Activated B cell treated with CpG ODN at 0.5 μM for 24 hours (primary cell): ENCODE data around the gene STX19. TPM values are rescaled to one million over a fixed set of nuclear protein-coding genes. Genes with fewer than 3 reads are reported as not detected.

Source experiments
- ATAC-seq: fragments of 200-7000 bp; cut with Tn5 transposase; one replicate; pipeline ENCODE4 v1.10.0; 2021; ENCODE audit warnings: low read depth, mild to moderate bottlenecking, moderate library complexity
- CTCF ChIA-PET: fragments of 350-600 bp; sonication (Branson Sonifier 250); formaldehyde crosslinking; loops from one replicate; lab custom pipeline; 2021; ENCODE audit warnings: antibody characterized with exemption; lab: Charles Lee
- POLR2A ChIA-PET: fragments of 350-600 bp; sonication (Branson Sonifier 250); formaldehyde crosslinking; loops from one replicate; lab custom pipeline; 2021; ENCODE audit warnings: antibody characterized with exemption; lab: Charles Lee
- DNase-seq: peaks from one replicate; pipeline ENCODE4 v3.0.0; 2022
- H3K27ac Mint-ChIP-seq: one replicate; pipeline ENCODE4 v1.8.0; 2020; ENCODE audit warnings: mixed read lengths
- H3K27me3 Mint-ChIP-seq: one replicate; pipeline ENCODE4 v1.8.0; 2021; ENCODE audit warnings: mixed read lengths
- H3K36me3 Mint-ChIP-seq: one replicate; pipeline ENCODE4 v1.8.0; 2021; ENCODE audit warnings: low read depth, mixed read lengths
- H3K4me1 Mint-ChIP-seq: one replicate; pipeline ENCODE4 v1.8.0; 2021; ENCODE audit warnings: mixed read lengths
- H3K4me3 Mint-ChIP-seq: one replicate; pipeline ENCODE4 v1.8.0; 2020; ENCODE audit warnings: mild to moderate bottlenecking, mixed read lengths
- H3K9me3 Mint-ChIP-seq: one replicate; pipeline ENCODE4 v1.8.0; 2020; ENCODE audit warnings: mixed read lengths
- intact Hi-C: fragments of 100-400 bp; cut with micrococcal nuclease; formaldehyde crosslinking; loops from one replicate; pipeline ENCODE4 v1.15.1; 2024
- total RNA-seq: library from RNA; stranded (reverse); gene quantifications from 2 replicates; pipeline ENCODE4 v1.2.3, GENCODE V29; 2022
- TF ChIP-seq, protein P1 (sequence below): fragments of 200-600 bp; IDR thresholded peaks from one replicate; pipeline ENCODE4 v1.8.0; 2022; ENCODE audit warnings: antibody characterized with exemption, mild to moderate bottlenecking

The STX19 gene
- total RNA-seq, 1 donor from 2014 or later = not detected

GRCh38 chr3:94064243-94064860, 36.0 kb upstream of the STX19 start:
- peaks cover 49% of the 10 kb centered on the region for H3K36me3 Mint-ChIP-seq
- no peak for ATAC-seq
- ChIA-PET CTCF (no interaction called here), POLR2A (no interaction called here)
- no peaks in the 10 kb centered on the region for H3K9me3 Mint-ChIP-seq
- H3K27me3 Mint-ChIP-seq = no peaks in the 10 kb centered on the region
- peak overlapping the region; percentile 98 for H3K4me3 Mint-ChIP-seq
- intact Hi-C loops = no loop called here
- H3K4me1 Mint-ChIP-seq = peaks cover 47% of the 10 kb centered on the region
- TF ChIP-seq, protein P1, sequence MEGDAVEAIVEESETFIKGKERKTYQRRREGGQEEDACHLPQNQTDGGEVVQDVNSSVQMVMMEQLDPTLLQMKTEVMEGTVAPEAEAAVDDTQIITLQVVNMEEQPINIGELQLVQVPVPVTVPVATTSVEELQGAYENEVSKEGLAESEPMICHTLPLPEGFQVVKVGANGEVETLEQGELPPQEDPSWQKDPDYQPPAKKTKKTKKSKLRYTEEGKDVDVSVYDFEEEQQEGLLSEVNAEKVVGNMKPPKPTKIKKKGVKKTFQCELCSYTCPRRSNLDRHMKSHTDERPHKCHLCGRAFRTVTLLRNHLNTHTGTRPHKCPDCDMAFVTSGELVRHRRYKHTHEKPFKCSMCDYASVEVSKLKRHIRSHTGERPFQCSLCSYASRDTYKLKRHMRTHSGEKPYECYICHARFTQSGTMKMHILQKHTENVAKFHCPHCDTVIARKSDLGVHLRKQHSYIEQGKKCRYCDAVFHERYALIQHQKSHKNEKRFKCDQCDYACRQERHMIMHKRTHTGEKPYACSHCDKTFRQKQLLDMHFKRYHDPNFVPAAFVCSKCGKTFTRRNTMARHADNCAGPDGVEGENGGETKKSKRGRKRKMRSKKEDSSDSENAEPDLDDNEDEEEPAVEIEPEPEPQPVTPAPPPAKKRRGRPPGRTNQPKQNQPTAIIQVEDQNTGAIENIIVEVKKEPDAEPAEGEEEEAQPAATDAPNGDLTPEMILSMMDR = no peak
- DNase-seq = no peak
- H3K27ac Mint-ChIP-seq = peak overlapping the region; percentile 100

GRCh38 chr3:94063496-94064119, 35.2 kb upstream of the STX19 start:
- Mint-ChIP-seq H3K27me3 (no peaks in the 10 kb centered on the region), H3K4me3 (peak overlapping the region; percentile 98), H3K4me1 (peaks cover 42% of the 10 kb centered on the region), H3K9me3 (no peaks in the 10 kb centered on the region), H3K27ac (peak overlapping the region; percentile 100), H3K36me3 (peaks cover 44% of the 10 kb centered on the region)
- intact Hi-C loops = loop anchor here (2.0 kb wide), 1 partner anchor 27 kb away; no protein-coding TSS in a partner anchor
- ATAC-seq (no peak), DNase-seq (no peak)
- TF ChIP-seq, protein P1 = no peak
- CTCF ChIA-PET = interaction anchor here (1.8 kb wide), 1 partner anchor 59 kb away, joined by 13 read pairs; no protein-coding TSS in a partner anchor
- POLR2A ChIA-PET = interaction anchor here (1.1 to 2.0 kb wide), 3 partner anchors 13 to 84 kb away, joined by 5 to 16 read pairs (median 5); partner anchors contain the start of gene ARL13B

GRCh38 chr3:94062513-94063404, 34.4 kb upstream of the STX19 start, which contains the start of the genes DHFR2 and NSUN3:
TSS of gene DHFR2 (minus strand) at chr3:94062916. CDS start at chr3:94061511, 1,405 bp downstream.
TSS of gene NSUN3 (plus strand) at chr3:94063061. CDS start at chr3:94063127, 66 bp downstream.
- H3K4me3 Mint-ChIP-seq = peak within 1 kb of the TSS; percentile 98
- DNase-seq = peak; percentile 74
- no peaks in the 10 kb centered on the region for H3K27me3 Mint-ChIP-seq
- H3K27ac Mint-ChIP-seq = peak within 1 kb of the TSS; percentile 100
- TF ChIP-seq, protein P1 = no peak
- ChIA-PET CTCF (interaction anchor here (1.0 to 1.8 kb wide), 3 partner anchors 11 to 83 kb away, joined by 4 to 13 read pairs (median 5); partner anchors contain the start of gene ARL13B), POLR2A (interaction anchor here (1.1 to 2.0 kb wide), 5 partner anchors 9 to 83 kb away, joined by 3 to 16 read pairs (median 5); partner anchors contain the start of gene ARL13B)
- H3K36me3 Mint-ChIP-seq = peaks cover 41% of the 10 kb centered on the region
- H3K9me3 Mint-ChIP-seq = no peaks in the 10 kb centered on the region
- intact Hi-C loops = loop anchor here (1.0 to 2.0 kb wide), 2 partner anchors 26 to 82 kb away; partner anchors contain the start of gene ARL13B
- peaks cover 42% of the 10 kb centered on the region for H3K4me1 Mint-ChIP-seq
- ATAC-seq = peak; percentile 88

DNA sequence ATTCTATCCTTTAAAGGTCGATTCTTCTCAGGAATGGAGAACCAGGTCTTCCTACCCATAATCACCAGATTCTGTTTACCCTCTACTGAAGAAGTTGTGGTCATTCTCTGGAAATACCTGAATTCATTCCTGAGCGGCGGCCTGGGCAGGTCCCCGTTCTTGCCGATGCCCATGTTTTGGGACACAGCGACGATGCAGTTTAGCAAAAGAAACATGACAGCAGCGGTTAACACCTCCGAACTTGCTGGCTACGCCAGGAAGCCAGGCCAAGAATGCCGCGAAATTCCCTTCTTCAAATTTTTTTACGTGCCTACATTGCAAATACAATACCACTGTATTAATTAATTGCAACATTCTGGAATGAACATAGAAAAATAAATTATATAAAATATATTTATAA, 32.9 kb upstream of the STX19 start:
- ATAC-seq (no peak), DNase-seq (no peak)
- TF ChIP-seq, protein P1 = no peak
- H3K9me3 Mint-ChIP-seq = no peaks in the 10 kb centered on the region
- intact Hi-C loops = no loop called here
- H3K4me3 Mint-ChIP-seq = no peak overlapping the region
- no peak overlapping the region for H3K27ac Mint-ChIP-seq
- H3K36me3 Mint-ChIP-seq = peaks cover 30% of the 10 kb centered on the region
- H3K27me3 Mint-ChIP-seq = no peaks in the 10 kb centered on the region
- CTCF ChIA-PET = no interaction called here
- POLR2A ChIA-PET = no interaction called here
- peaks cover 38% of the 10 kb centered on the region for H3K4me1 Mint-ChIP-seq
